GM23338 (cell line): ENCODE results near the gene RORB. TPM values are rescaled to one million over a fixed set of nuclear protein-coding genes. Genes with fewer than 3 reads are reported as not detected.

Source experiments
- ATAC-seq: fragments of 200-7000 bp; cut with Tn5 transposase; 3 replicates; pipeline ENCODE4 v1.9.1; 2020
- DNase-seq: peaks from one replicate; pipeline ENCODE4 v3.0.0-alpha.2; 2015; ENCODE audit warnings: low spot score
- H2AFZ ChIP-seq: fragments of 200-600 bp; sonication (generic); 2 replicates; pipeline ENCODE4 v1.8.0; 2016; ENCODE audit warnings: antibody characterized with exemption, mild to moderate bottlenecking, moderate library complexity
- H3F3A ChIP-seq: fragments of 200-600 bp; sonication (generic); replicated peaks from 2 replicates; pipeline ENCODE4 v1.8.0; 2017; ENCODE audit warnings: antibody characterized with exemption, mixed run types, low read depth
- H3K27ac ChIP-seq: fragments of 200-600 bp; sonication (generic); 2 replicates; pipeline ENCODE4 v1.6.1; 2016; ENCODE audit warnings: low read depth
- H3K27me3 ChIP-seq: fragments of 200-600 bp; sonication (generic); 2 replicates; pipeline ENCODE4 v1.8.0; 2016; ENCODE audit warnings: mild to moderate bottlenecking, mixed run types, moderate library complexity; ENCODE audit not compliant: insufficient read depth
- H3K36me3 ChIP-seq: fragments of 200-600 bp; sonication (generic); 2 replicates; pipeline ENCODE4 v1.8.0; 2016; ENCODE audit warnings: mild to moderate bottlenecking; ENCODE audit not compliant: insufficient read depth
- H3K4me1 ChIP-seq: fragments of 200-600 bp; sonication (generic); 2 replicates; pipeline ENCODE4 v1.8.0; 2016; ENCODE audit warnings: mild to moderate bottlenecking, moderate library complexity; ENCODE audit not compliant: insufficient read depth
- H3K4me2 ChIP-seq: fragments of 200-600 bp; sonication (generic); 2 replicates; pipeline ENCODE4 v1.7.1; 2017; ENCODE audit warnings: mixed run types
- H3K4me3 ChIP-seq: fragments of 200-600 bp; sonication (generic); 2 replicates; pipeline ENCODE4 v1.6.1; 2016; ENCODE audit warnings: mixed run types
- H3K79me2 ChIP-seq: fragments of 200-600 bp; sonication (generic); replicated peaks from 2 replicates; pipeline ENCODE4 v1.8.0; 2017; ENCODE audit warnings: mild to moderate bottlenecking; ENCODE audit not compliant: insufficient read depth
- H3K9me2 ChIP-seq: fragments of 200-600 bp; sonication (generic); 2 replicates; pipeline ENCODE4 v1.8.0; 2017; ENCODE audit not compliant: insufficient read depth
- H4K20me1 ChIP-seq: fragments of 200-600 bp; sonication (generic); replicated peaks from 2 replicates; pipeline ENCODE4 v1.8.0; 2017; ENCODE audit warnings: mild to moderate bottlenecking; ENCODE audit not compliant: insufficient read depth
- H3K27ac Mint-ChIP-seq: 2 replicates; pipeline ENCODE4 v1.8.0; 2020; ENCODE audit warnings: inconsistent platforms, mild to moderate bottlenecking, moderate library complexity, mixed read lengths
- H3K27me3 Mint-ChIP-seq: 3 replicates; pipeline ENCODE4 v1.8.0; 2022; ENCODE audit warnings: low read depth, mild to moderate bottlenecking, moderate library complexity, mixed read lengths, inconsistent platforms; ENCODE audit not compliant: insufficient read depth, poor library complexity
- H3K36me3 Mint-ChIP-seq: 3 replicates; pipeline ENCODE4 v1.8.0; 2021; ENCODE audit warnings: low read depth, mild to moderate bottlenecking, inconsistent platforms, moderate library complexity, mixed read lengths
- H3K4me1 Mint-ChIP-seq: 3 replicates; pipeline ENCODE4 v1.8.0; 2020; ENCODE audit warnings: mild to moderate bottlenecking, inconsistent platforms, mixed read lengths
- H3K4me3 Mint-ChIP-seq: 3 replicates; pipeline ENCODE4 v1.8.0; 2021; ENCODE audit warnings: moderate library complexity, mild to moderate bottlenecking, inconsistent platforms, mixed read lengths
- H3K9me3 Mint-ChIP-seq: 3 replicates; pipeline ENCODE4 v1.8.0; 2020; ENCODE audit warnings: moderate library complexity, mild to moderate bottlenecking, inconsistent platforms, mixed read lengths
- EZH2 ChIP-seq: fragments of 200-600 bp; sonication (generic); IDR thresholded peaks from one replicate; pipeline ENCODE4 v1.8.0; 2017; ENCODE audit warnings: antibody characterized with exemption, mild to moderate bottlenecking, low read depth; ENCODE audit not compliant: unreplicated experiment
- JUNB ChIP-seq: IDR thresholded peaks from one replicate; pipeline ENCODE4 v1.6.1; 2016; ENCODE audit warnings: antibody characterized with exemption; ENCODE audit not compliant: unreplicated experiment
- NANOG ChIP-seq: IDR thresholded peaks from 2 replicates; pipeline ENCODE4 v1.6.1; 2016; ENCODE audit warnings: antibody characterized with exemption, borderline replicate concordance
- POLR2AphosphoS5 ChIP-seq: IDR thresholded peaks from 2 replicates; pipeline ENCODE4 v1.6.1; 2016; ENCODE audit warnings: antibody characterized with exemption, low read depth
- ZNF114 ChIP-seq: fragments of 250-450 bp; sonication (Bioruptor Pico); IDR thresholded peaks from 2 replicates; pipeline ENCODE4 v1.5.0; 2020; ENCODE audit warnings: mild to moderate bottlenecking, moderate library complexity
- ZNF331 ChIP-seq: fragments of 250-450 bp; sonication (Bioruptor Pico); IDR thresholded peaks from 2 replicates; pipeline ENCODE4 v1.5.0; 2020; ENCODE audit warnings: low read depth, mild to moderate bottlenecking, moderate library complexity
- polyA plus RNA-seq: library from polyadenylated mRNA; unstranded; fragments of >200 nt; fragmentation: Nextera tagmentation; extraction: Ambion mirVana; gene quantifications from 2 replicates; pipeline ENCODE4 v1.2.1, GENCODE V29; 2016
- total RNA-seq: library from RNA; depleted of rRNA; stranded (reverse); fragments of >200 nt; shearing (Covaris generic); gene quantifications from 2 replicates; pipeline ENCODE4 v1.2.3, GENCODE V29; 2014
- TF ChIP-seq, protein P1 (sequence below): IDR thresholded peaks from 2 replicates; pipeline ENCODE4 v1.6.1; 2016; ENCODE audit warnings: antibody characterized with exemption
- TF ChIP-seq, protein P2 (sequence below): fragments of 250-450 bp; sonication (Bioruptor Pico); IDR thresholded peaks from 2 replicates; pipeline ENCODE4 v1.5.0; 2020; ENCODE audit warnings: mild to moderate bottlenecking, moderate library complexity

RORB gene
- total and polyA plus RNA-seq, 2 experiments from 2014 or later = 1.2 to 4.5 TPM

DNA sequence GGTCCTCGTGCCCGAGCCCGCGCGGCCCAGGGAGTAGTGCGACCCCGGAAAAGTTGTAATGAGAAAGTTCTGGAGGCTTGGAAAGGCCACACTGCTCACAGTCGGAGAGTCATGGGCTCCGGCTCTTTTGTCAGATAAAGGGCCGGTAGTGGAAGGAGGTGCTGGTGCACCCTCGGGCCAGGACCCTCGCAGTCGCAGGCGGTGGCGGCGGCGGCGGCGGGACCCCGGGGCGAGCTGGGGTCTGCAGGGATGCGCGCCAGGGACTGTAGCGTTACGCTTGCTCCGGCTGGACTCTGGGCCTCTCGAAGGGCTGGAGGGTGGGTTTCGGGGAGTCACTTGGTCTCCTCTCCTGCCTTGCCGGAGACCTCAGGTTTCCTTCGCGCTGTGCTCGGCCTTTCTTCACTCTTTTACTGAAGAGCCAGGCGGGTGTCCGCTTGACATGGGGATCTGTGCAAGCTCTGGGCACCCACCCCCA is 1.5 kb downstream of the RORB start:
- Mint-ChIP-seq H3K27me3 (peaks cover 45% of the 10 kb centered on the region), H3K36me3 (no peaks in the 10 kb centered on the region; the same call in 2 of the 3 replicates), H3K9me3 (no peaks in the 10 kb centered on the region), H3K4me3 (peak overlapping the region; percentile 99), H3K4me1 (peaks cover 33% of the 10 kb centered on the region), H3K27ac (no peak overlapping the region)
- peaks cover 49% of the 10 kb centered on the region for H3K4me1 ChIP-seq
- H3K36me3 ChIP-seq = no peaks in the 10 kb centered on the region
- peak; percentile 5 for ATAC-seq
- H3K79me2 ChIP-seq = 0 out of 2 replicates have a peak, but pooled peaks cover 6% of the 10 kb centered on the region
- no peak overlapping the region for H3K27ac ChIP-seq
- no peaks in the 10 kb centered on the region for H3K9me2 ChIP-seq
- H3K27me3 ChIP-seq = peaks cover 57% of the 10 kb centered on the region
- H3F3A ChIP-seq = no peaks in the 10 kb centered on the region; the same call in 1 of the 2 replicates
- H2AFZ ChIP-seq = peak overlapping the region; percentile 92
- H3K4me3 ChIP-seq = peak overlapping the region; percentile 79
- DNase-seq = peak; percentile 39
- peak overlapping the region; percentile 90 for H3K4me2 ChIP-seq
- TF ChIP-seq, protein P1, sequence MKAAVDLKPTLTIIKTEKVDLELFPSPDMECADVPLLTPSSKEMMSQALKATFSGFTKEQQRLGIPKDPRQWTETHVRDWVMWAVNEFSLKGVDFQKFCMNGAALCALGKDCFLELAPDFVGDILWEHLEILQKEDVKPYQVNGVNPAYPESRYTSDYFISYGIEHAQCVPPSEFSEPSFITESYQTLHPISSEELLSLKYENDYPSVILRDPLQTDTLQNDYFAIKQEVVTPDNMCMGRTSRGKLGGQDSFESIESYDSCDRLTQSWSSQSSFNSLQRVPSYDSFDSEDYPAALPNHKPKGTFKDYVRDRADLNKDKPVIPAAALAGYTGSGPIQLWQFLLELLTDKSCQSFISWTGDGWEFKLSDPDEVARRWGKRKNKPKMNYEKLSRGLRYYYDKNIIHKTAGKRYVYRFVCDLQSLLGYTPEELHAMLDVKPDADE = no peak
- TF ChIP-seq EZH2 = peak; percentile 48
- no peaks in the 10 kb centered on the region for H4K20me1 ChIP-seq

DNA sequence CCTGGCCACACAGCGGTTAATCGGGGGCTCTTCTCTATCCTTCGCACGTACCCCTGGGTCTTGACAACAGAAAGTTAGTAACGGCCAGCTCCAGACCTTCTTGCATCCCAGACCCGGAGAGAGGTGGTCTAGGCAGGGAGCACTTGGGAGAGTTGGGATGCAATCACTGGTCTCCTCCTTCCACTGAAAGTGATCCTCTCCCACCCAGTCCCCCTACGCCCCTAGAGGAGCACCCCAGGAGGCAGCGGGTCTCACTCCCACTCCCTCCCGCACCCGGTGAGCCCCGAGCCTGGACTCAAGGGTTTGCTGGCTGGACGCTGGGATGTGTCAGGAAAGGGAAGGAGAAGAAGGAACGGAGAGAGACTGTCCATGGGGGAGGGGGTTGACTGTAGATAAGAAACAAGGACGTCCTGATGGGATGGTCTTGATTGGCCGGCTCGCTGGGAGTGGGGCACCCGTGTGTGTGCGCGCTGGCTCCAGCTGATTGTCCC is 2.0 kb downstream of the RORB start:
- peak; percentile 64 for DNase-seq
- Mint-ChIP-seq H3K9me3 (no peaks in the 10 kb centered on the region), H3K4me3 (peak overlapping the region; percentile 99), H3K36me3 (no peaks in the 10 kb centered on the region; the same call in 2 of the 3 replicates), H3K27ac (no peak overlapping the region), H3K27me3 (peaks cover 45% of the 10 kb centered on the region), H3K4me1 (peaks cover 30% of the 10 kb centered on the region)
- H3K79me2 ChIP-seq = 0 out of 2 replicates have a peak, but pooled peaks cover 6% of the 10 kb centered on the region
- peak overlapping the region; percentile 79 for H3K4me3 ChIP-seq
- no peaks in the 10 kb centered on the region; the same call in 1 of the 2 replicates for H3F3A ChIP-seq
- peak overlapping the region; percentile 92 for H2AFZ ChIP-seq
- H4K20me1 ChIP-seq = no peaks in the 10 kb centered on the region
- peak overlapping the region; percentile 90 for H3K4me2 ChIP-seq
- H3K4me1 ChIP-seq = peaks cover 44% of the 10 kb centered on the region
- no peaks in the 10 kb centered on the region for H3K9me2 ChIP-seq
- peaks cover 57% of the 10 kb centered on the region for H3K27me3 ChIP-seq
- H3K27ac ChIP-seq = no peak overlapping the region
- TF ChIP-seq POLR2AphosphoS5 (no peak), ZNF114 (CRISPR knock-in tag) (no peak), NANOG (no peak), EZH2 (peak; percentile 34), ZNF331 (CRISPR knock-in tag) (no peak), JUNB (no peak)
- TF ChIP-seq, protein P2, sequence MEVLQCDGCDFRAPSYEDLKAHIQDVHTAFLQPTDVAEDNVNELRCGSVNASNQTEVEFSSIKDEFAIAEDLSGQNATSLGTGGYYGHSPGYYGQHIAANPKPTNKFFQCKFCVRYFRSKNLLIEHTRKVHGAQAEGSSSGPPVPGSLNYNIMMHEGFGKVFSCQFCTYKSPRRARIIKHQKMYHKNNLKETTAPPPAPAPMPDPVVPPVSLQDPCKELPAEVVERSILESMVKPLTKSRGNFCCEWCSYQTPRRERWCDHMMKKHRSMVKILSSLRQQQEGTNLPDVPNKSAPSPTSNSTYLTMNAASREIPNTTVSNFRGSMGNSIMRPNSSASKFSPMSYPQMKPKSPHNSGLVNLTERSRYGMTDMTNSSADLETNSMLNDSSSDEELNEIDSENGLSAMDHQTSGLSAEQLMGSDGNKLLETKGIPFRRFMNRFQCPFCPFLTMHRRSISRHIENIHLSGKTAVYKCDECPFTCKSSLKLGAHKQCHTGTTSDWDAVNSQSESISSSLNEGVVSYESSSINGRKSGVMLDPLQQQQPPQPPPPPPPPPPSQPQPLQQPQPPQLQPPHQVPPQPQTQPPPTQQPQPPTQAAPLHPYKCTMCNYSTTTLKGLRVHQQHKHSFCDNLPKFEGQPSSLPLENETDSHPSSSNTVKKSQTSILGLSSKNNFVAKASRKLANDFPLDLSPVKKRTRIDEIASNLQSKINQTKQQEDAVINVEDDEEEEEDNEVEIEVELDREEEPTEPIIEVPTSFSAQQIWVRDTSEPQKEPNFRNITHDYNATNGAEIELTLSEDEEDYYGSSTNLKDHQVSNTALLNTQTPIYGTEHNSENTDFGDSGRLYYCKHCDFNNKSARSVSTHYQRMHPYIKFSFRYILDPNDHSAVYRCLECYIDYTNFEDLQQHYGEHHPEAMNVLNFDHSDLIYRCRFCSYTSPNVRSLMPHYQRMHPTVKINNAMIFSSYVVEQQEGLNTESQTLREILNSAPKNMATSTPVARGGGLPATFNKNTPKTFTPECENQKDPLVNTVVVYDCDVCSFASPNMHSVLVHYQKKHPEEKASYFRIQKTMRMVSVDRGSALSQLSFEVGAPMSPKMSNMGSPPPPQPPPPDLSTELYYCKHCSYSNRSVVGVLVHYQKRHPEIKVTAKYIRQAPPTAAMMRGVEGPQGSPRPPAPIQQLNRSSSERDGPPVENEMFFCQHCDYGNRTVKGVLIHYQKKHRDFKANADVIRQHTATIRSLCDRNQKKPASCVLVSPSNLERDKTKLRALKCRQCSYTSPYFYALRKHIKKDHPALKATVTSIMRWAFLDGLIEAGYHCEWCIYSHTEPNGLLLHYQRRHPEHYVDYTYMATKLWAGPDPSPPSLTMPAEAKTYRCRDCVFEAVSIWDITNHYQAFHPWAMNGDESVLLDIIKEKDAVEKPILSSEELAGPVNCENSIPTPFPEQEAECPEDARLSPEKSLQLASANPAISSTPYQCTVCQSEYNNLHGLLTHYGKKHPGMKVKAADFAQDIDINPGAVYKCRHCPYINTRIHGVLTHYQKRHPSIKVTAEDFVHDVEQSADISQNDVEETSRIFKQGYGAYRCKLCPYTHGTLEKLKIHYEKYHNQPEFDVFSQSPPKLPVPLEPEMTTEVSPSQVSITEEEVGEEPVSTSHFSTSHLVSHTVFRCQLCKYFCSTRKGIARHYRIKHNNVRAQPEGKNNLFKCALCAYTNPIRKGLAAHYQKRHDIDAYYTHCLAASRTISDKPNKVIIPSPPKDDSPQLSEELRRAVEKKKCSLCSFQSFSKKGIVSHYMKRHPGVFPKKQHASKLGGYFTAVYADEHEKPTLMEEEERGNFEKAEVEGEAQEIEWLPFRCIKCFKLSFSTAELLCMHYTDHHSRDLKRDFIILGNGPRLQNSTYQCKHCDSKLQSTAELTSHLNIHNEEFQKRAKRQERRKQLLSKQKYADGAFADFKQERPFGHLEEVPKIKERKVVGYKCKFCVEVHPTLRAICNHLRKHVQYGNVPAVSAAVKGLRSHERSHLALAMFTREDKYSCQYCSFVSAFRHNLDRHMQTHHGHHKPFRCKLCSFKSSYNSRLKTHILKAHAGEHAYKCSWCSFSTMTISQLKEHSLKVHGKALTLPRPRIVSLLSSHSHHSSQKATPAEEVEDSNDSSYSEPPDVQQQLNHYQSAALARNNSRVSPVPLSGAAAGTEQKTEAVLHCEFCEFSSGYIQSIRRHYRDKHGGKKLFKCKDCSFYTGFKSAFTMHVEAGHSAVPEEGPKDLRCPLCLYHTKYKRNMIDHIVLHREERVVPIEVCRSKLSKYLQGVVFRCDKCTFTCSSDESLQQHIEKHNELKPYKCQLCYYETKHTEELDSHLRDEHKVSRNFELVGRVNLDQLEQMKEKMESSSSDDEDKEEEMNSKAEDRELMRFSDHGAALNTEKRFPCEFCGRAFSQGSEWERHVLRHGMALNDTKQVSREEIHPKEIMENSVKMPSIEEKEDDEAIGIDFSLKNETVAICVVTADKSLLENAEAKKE (CRISPR knock-in tag) = no peak
- TF ChIP-seq, protein P1 = no peak
- ATAC-seq = peak; percentile 12
- H3K36me3 ChIP-seq = no peaks in the 10 kb centered on the region
